MM.1S (cell line): ENCODE data around the gene DNAH11.

Experiments used
- EZH2 ChIP-seq: fragments of 300-600 bp; sonication (generic); optimal IDR thresholded peaks from 2 replicates; pipeline ENCODE3; 2017; ENCODE audit warnings: low read depth, mild to moderate bottlenecking, antibody characterized with exemption, low read length, mixed read lengths
- EZH2phosphoT487 ChIP-seq: fragments of 300-600 bp; sonication (generic); IDR thresholded peaks from 2 replicates; pipeline ENCODE4 v1.6.1; 2018; ENCODE audit warnings: antibody characterized with exemption, low read length
- TF ChIP-seq, protein P1 (sequence below): fragments of 300-600 bp; sonication (generic); IDR thresholded peaks from 2 replicates; pipeline ENCODE4 v1.5.1; 2016; ENCODE audit warnings: antibody characterized with exemption, low read length, mixed read lengths

DNA sequence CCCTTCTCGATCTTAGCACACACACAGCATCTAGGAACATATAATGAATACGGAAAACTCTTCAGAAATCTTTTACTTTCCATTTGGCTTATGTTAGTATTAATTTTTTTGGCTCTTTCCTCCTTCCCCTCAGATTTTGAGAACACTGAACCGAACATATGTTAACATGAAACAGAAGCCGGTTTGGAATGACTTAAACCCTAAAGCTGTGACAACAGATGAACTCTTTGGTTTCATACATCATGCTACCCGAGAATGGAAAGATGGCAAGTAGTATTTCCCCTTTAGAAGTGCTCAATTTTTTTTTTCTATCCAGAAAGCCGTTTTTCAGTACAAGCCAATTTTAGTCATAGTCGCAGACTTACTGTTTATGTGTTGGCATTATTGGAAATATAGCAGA lies 164.7 kb downstream of the DNAH11 start:
- TF ChIP-seq, protein P1, sequence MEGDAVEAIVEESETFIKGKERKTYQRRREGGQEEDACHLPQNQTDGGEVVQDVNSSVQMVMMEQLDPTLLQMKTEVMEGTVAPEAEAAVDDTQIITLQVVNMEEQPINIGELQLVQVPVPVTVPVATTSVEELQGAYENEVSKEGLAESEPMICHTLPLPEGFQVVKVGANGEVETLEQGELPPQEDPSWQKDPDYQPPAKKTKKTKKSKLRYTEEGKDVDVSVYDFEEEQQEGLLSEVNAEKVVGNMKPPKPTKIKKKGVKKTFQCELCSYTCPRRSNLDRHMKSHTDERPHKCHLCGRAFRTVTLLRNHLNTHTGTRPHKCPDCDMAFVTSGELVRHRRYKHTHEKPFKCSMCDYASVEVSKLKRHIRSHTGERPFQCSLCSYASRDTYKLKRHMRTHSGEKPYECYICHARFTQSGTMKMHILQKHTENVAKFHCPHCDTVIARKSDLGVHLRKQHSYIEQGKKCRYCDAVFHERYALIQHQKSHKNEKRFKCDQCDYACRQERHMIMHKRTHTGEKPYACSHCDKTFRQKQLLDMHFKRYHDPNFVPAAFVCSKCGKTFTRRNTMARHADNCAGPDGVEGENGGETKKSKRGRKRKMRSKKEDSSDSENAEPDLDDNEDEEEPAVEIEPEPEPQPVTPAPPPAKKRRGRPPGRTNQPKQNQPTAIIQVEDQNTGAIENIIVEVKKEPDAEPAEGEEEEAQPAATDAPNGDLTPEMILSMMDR, result no peak
- TF ChIP-seq EZH2 (no peak), EZH2phosphoT487 (no peak)
